H9 (cell line): Measurements from ENCODE around the gene C2orf92. TPM values are rescaled to one million over a fixed set of nuclear protein-coding genes. Genes with fewer than 3 reads are reported as not detected.
A peak's percentile ranks its signal among the peaks of the same experiment; 100 is the strongest.

Experiments
- DNase-seq: peaks from one replicate; pipeline ENCODE4 v3.0.0-alpha.2; 2017
- H2AFZ ChIP-seq: one replicate; pipeline ENCODE4 v1.6.1; 2013; ENCODE audit warnings: mild to moderate bottlenecking, low read length, control low read depth, moderate library complexity
- H2AK5ac ChIP-seq: 2 replicates; pipeline ENCODE4 v1.6.1; 2013; ENCODE audit warnings: low read length, control low read depth, mixed read lengths; ENCODE audit not compliant: insufficient read length
- H2BK120ac ChIP-seq: one replicate; pipeline ENCODE4 v1.6.1; 2013; ENCODE audit warnings: low read depth, mild to moderate bottlenecking, low read length, control low read depth, inconsistent platforms; ENCODE audit not compliant: poor library complexity, severe bottlenecking
- H2BK12ac ChIP-seq: 2 replicates; pipeline ENCODE4 v1.6.1; 2013; ENCODE audit warnings: low read length, control low read depth, mixed read lengths, low read depth; ENCODE audit not compliant: insufficient read length
- H2BK15ac ChIP-seq: 2 replicates; pipeline ENCODE4 v1.6.1; 2013; ENCODE audit warnings: low read depth, low read length, control low read depth
- H2BK20ac ChIP-seq: one replicate; pipeline ENCODE4 v1.6.1; 2013; ENCODE audit warnings: low read depth, mild to moderate bottlenecking, low read length, control low read depth, inconsistent platforms; ENCODE audit not compliant: poor library complexity, severe bottlenecking
- H2BK5ac ChIP-seq: 2 replicates; pipeline ENCODE4 v1.6.1; 2013; ENCODE audit warnings: low read length, control low read depth, mixed read lengths; ENCODE audit not compliant: insufficient read length
- H3K14ac ChIP-seq: 2 replicates; pipeline ENCODE4 v1.6.1; 2013; ENCODE audit warnings: low read length, control low read depth; ENCODE audit not compliant: insufficient read depth
- H3K18ac ChIP-seq: 2 replicates; pipeline ENCODE4 v1.6.1; 2013; ENCODE audit warnings: low read depth, mild to moderate bottlenecking, mixed read lengths, low read length, control low read depth; ENCODE audit not compliant: insufficient read length
- H3K23ac ChIP-seq: 2 replicates; pipeline ENCODE4 v1.6.1; 2013; ENCODE audit warnings: low read length, control low read depth, mixed read lengths, low read depth; ENCODE audit not compliant: insufficient read length
- H3K23me2 ChIP-seq: 2 replicates; pipeline ENCODE4 v1.6.1; 2013; ENCODE audit warnings: low read depth, mild to moderate bottlenecking, mixed read lengths, low read length, control low read depth; ENCODE audit not compliant: insufficient read length, poor library complexity, severe bottlenecking
- H3K27ac ChIP-seq: 2 replicates; pipeline ENCODE4 v1.5.1; 2013; ENCODE audit warnings: low read length, control low read depth, mixed read lengths, low read depth; ENCODE audit not compliant: insufficient read length
- H3K27me3 ChIP-seq: 2 replicates; pipeline ENCODE4 v1.6.1; 2013; ENCODE audit warnings: low read length, control low read depth, inconsistent platforms; ENCODE audit not compliant: insufficient read depth
- H3K4ac ChIP-seq: 2 replicates; pipeline ENCODE4 v1.6.1; 2013; ENCODE audit warnings: low read depth, mild to moderate bottlenecking, control low read depth, inconsistent platforms, low read length, moderate library complexity
- H3K4me1 ChIP-seq: 2 replicates; pipeline ENCODE4 v1.6.1; 2013; ENCODE audit warnings: low read length, control low read depth, inconsistent platforms; ENCODE audit not compliant: insufficient read depth
- H3K4me2 ChIP-seq: 2 replicates; pipeline ENCODE4 v1.6.1; 2013; ENCODE audit warnings: low read length, control low read depth, mixed read lengths; ENCODE audit not compliant: insufficient read length, insufficient read depth
- H3K56ac ChIP-seq: 2 replicates; pipeline ENCODE4 v1.6.1; 2013; ENCODE audit warnings: low read depth, mild to moderate bottlenecking, mixed read lengths, low read length, control low read depth; ENCODE audit not compliant: insufficient read length
- H3K79me1 ChIP-seq: 2 replicates; pipeline ENCODE4 v1.6.1; 2013; ENCODE audit warnings: low read depth, mild to moderate bottlenecking, moderate library complexity, low read length, control low read depth, inconsistent platforms; ENCODE audit not compliant: insufficient read depth, poor library complexity, severe bottlenecking
- H3K79me2 ChIP-seq: 2 replicates; pipeline ENCODE4 v1.6.1; 2013; ENCODE audit warnings: low read length, control low read depth, inconsistent platforms; ENCODE audit not compliant: insufficient read depth
- H3K9ac ChIP-seq: 2 replicates; pipeline ENCODE4 v1.6.1; 2013; ENCODE audit warnings: low read length, control low read depth, mixed read lengths; ENCODE audit not compliant: insufficient read length; ENCODE audit errors: extremely low read depth
- H3K9me3 ChIP-seq: one replicate; pipeline ENCODE4 v1.6.1; 2013; ENCODE audit warnings: low read depth, low read length, inconsistent platforms; ENCODE audit not compliant: control insufficient read depth
- H3T11ph ChIP-seq: one replicate; pipeline ENCODE4 v1.6.1; 2013; ENCODE audit warnings: mild to moderate bottlenecking, low read length, control low read depth, inconsistent platforms
- H4K20me1 ChIP-seq: one replicate; pipeline ENCODE4 v1.6.1; 2013; ENCODE audit not compliant: control insufficient read depth, insufficient read length, insufficient read depth
- H4K5ac ChIP-seq: 2 replicates; pipeline ENCODE4 v1.6.1; 2013; ENCODE audit warnings: low read depth, mild to moderate bottlenecking, mixed read lengths, low read length, control low read depth; ENCODE audit not compliant: insufficient read length
- H4K8ac ChIP-seq: replicated peaks from 2 replicates; pipeline ENCODE4 v1.6.1; 2013; ENCODE audit warnings: low read length, control low read depth, mixed read lengths, low read depth; ENCODE audit not compliant: insufficient read length
- H4K91ac ChIP-seq: 2 replicates; pipeline ENCODE4 v1.6.1; 2013; ENCODE audit warnings: low read depth, mild to moderate bottlenecking, moderate library complexity, mixed read lengths, low read length, control low read depth; ENCODE audit not compliant: insufficient read length
- H3K27ac Mint-ChIP-seq, 3 experiments: 2 replicates in 2 of 3; 3 replicates in 1 of 3; pipeline ENCODE4 v1.8.0; 2020 to 2021; ENCODE audit warnings: mixed read lengths in 3 of 3, mild to moderate bottlenecking in 1 of 3, moderate library complexity in 1 of 3
- H3K27me3 Mint-ChIP-seq: 2 replicates; pipeline ENCODE4 v1.8.0; 2021; ENCODE audit warnings: low read depth, mild to moderate bottlenecking, moderate library complexity, mixed read lengths
- H3K36me3 Mint-ChIP-seq, 3 experiments: 2 replicates in 2 of 3; 3 replicates in 1 of 3; pipeline ENCODE4 v1.8.0; 2020 to 2021; ENCODE audit warnings: low read depth in 3 of 3, mixed read lengths in 3 of 3; ENCODE audit not compliant: insufficient read depth in 1 of 3
- H3K4me1 Mint-ChIP-seq, 2 experiments: 2 replicates each; pipeline ENCODE4 v1.8.0; 2020; ENCODE audit warnings: mixed read lengths in 2 of 2
- H3K4me3 Mint-ChIP-seq, 2 experiments: 2 replicates in 1 of 2; 3 replicates in 1 of 2; pipeline ENCODE4 v1.8.0; 2020 to 2021; ENCODE audit warnings: mild to moderate bottlenecking in 2 of 2, mixed read lengths in 2 of 2, moderate library complexity in 1 of 2
- H3K9me3 Mint-ChIP-seq, 2 experiments: 2 replicates in 1 of 2; 3 replicates in 1 of 2; pipeline ENCODE4 v1.8.0; 2020; ENCODE audit warnings: mild to moderate bottlenecking in 2 of 2, mixed read lengths in 2 of 2, moderate library complexity in 1 of 2
- WGBS: extraction: QIAGEN DNeasy Blood & Tissue Kit; methylation state at CpG from one replicate; pipeline ENCODE4 v1.1.7; 2013; ENCODE audit warnings: missing lambda C conversion rate, low lambda C conversion rate, mixed read lengths; ENCODE audit not compliant: insufficient read length; ENCODE audit errors: extremely low coverage; 5-methylcytosine and 5-hydroxymethylcytosine counted together
- total RNA-seq: library from RNA; stranded (reverse); gene quantifications from 2 replicates; pipeline ENCODE4 v1.2.1, GENCODE V29; 2021
- TF ChIP-seq, protein P1 (sequence below): fragments of 200-600 bp; sonication (generic); conservative IDR thresholded peaks from 3 replicates; pipeline ENCODE4 v1.8.0; 2021; ENCODE audit warnings: antibody characterized with exemption, mild to moderate bottlenecking

The C2orf92 gene
- total RNA-seq, 1 experiment from 2014 or later = 7.3 TPM

DNA sequence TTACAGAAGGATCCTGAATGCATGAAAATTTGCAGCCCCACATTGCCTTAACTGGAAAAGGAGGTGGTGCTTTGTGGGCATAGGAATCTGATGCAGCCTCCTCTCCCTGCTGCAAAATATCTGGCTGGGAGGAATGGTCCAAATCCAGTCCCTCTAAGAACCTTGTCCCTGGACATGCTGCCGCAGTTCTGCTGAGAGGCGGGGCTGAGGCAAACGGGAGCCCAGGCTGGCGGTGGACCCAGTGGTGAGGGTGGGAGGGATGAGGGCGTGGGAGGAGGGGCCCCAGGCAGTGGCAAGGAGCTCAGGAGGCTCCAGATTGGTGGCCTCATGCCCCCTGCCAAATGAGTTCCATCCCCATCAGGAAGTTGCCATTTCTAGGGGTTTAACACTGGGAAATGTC, 80.1 kb downstream of the C2orf92 start:
- no peak overlapping the region for H4K8ac ChIP-seq
- H4K20me1 ChIP-seq = no peaks in the 10 kb centered on the region
- no peak overlapping the region for H2AK5ac ChIP-seq
- no peak overlapping the region for H4K5ac ChIP-seq
- H3K4me3 Mint-ChIP-seq = no peak overlapping the region
- no peak overlapping the region for H3K4me2 ChIP-seq
- no peak overlapping the region for H3K9ac ChIP-seq
- H2AFZ ChIP-seq = no peak overlapping the region
- H3K9me3 ChIP-seq = no peaks in the 10 kb centered on the region
- H2BK12ac ChIP-seq = no peak overlapping the region
- no peaks in the 10 kb centered on the region for H3K79me1 ChIP-seq
- H3K27me3 ChIP-seq = no peaks in the 10 kb centered on the region
- H3K27me3 Mint-ChIP-seq = no peaks in the 10 kb centered on the region
- peaks cover 32 to 39% of the 10 kb centered on the region in 2 experiments for H3K4me1 Mint-ChIP-seq
- no peak overlapping the region for H2BK5ac ChIP-seq
- H3K56ac ChIP-seq = no peak overlapping the region
- H3K36me3 Mint-ChIP-seq = peaks cover 0 to 8% (median 8%) of the 10 kb centered on the region in 3 experiments; a peak in 3 of 7 replicates
- H2BK120ac ChIP-seq = no peak overlapping the region
- H2BK20ac ChIP-seq = no peak overlapping the region
- no CpG with 5 or more reads among the region's 5 CpGs for WGBS
- no peak overlapping the region for H3K27ac Mint-ChIP-seq
- no peak overlapping the region for H3K4ac ChIP-seq
- no peaks in the 10 kb centered on the region for H3K79me2 ChIP-seq
- no peak overlapping the region for H3T11ph ChIP-seq
- H3K4me1 ChIP-seq = 0 out of 2 replicates have a peak, but pooled peaks cover 2% of the 10 kb centered on the region
- no peak overlapping the region for H3K18ac ChIP-seq
- H3K14ac ChIP-seq = no peak overlapping the region
- H3K23me2 ChIP-seq = no peaks in the 10 kb centered on the region
- no peak overlapping the region for H3K27ac ChIP-seq
- peak; percentile 72 for DNase-seq
- no peak overlapping the region for H2BK15ac ChIP-seq
- TF ChIP-seq, protein P1, sequence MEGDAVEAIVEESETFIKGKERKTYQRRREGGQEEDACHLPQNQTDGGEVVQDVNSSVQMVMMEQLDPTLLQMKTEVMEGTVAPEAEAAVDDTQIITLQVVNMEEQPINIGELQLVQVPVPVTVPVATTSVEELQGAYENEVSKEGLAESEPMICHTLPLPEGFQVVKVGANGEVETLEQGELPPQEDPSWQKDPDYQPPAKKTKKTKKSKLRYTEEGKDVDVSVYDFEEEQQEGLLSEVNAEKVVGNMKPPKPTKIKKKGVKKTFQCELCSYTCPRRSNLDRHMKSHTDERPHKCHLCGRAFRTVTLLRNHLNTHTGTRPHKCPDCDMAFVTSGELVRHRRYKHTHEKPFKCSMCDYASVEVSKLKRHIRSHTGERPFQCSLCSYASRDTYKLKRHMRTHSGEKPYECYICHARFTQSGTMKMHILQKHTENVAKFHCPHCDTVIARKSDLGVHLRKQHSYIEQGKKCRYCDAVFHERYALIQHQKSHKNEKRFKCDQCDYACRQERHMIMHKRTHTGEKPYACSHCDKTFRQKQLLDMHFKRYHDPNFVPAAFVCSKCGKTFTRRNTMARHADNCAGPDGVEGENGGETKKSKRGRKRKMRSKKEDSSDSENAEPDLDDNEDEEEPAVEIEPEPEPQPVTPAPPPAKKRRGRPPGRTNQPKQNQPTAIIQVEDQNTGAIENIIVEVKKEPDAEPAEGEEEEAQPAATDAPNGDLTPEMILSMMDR = no peak
- no peak overlapping the region for H3K23ac ChIP-seq
- H4K91ac ChIP-seq = no peak overlapping the region
- no peaks in the 10 kb centered on the region for H3K9me3 Mint-ChIP-seq
